HuH-7 (cell line): Measurements from ENCODE around the gene MRPL45.
"Not testable (repeated sequence)": the region's sequence is repeated elsewhere in the genome, so short reads cannot be mapped to it uniquely, and the experiment has no call there.

Source experiments
- DNase-seq: peaks from one replicate; pipeline ENCODE4 v3.0.0; 2011; ENCODE audit warnings: low spot score

Gene MRPL45

DNA sequence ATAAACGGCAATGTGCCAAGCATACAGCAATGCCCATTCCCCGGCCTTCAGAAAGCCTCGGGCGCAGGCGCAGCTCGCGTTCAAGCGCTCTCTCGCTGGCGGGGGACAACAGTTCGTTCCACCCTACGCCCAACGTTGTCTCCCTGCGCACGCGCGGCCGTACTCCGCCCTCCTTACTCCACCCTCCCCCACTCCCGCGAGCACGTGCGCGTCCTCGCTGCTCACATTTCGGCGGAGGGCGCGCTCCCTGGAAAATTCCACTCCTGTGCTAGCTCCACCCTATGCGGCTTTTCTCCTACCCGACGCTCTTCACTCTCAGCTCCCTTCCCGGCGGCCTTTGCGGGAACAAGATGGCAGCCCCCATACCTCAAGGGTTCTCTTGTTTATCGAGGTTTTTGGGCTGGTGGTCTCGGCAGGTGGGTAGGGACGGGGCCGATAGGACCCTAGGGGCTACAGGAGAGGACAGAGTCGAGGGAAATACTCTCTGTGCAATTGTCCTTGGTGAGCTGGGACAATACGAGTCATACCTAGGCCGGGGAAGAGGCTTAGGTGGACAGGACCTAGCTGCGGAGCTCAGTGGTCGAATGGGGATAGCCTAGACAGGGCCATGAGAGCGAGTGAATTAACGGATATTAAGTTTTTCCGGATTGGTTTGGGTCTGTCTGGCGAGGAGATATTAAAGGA lies at the start of gene MRPL45:
Gene MRPL45 (plus strand): TSS at position 335 of the 684 bp plus-strand sequence. CDS start 16 bp downstream, at position 351.
- peak; percentile 75 for DNase-seq

DNA sequence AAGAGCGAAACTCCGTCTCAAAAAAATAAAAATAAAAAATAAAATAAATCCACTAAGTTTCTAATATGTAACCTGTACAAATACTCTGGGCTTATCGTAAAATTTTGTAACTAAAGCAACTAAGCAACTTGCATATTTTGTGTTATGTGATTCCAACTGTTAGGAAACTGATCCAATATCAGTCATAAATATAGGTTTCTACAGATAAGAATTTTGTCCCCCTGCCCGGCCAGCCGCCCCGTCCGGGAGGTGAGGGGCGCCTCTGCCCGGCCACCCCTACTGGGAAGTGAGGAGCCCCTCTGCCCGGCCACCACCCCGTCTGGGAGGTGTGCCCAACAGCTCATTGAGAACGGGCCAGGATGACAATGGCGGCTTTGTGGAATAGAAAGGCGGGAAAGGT lies 43.8 kb upstream of the MRPL45 start:
- not testable (repeated sequence) for DNase-seq

DNA sequence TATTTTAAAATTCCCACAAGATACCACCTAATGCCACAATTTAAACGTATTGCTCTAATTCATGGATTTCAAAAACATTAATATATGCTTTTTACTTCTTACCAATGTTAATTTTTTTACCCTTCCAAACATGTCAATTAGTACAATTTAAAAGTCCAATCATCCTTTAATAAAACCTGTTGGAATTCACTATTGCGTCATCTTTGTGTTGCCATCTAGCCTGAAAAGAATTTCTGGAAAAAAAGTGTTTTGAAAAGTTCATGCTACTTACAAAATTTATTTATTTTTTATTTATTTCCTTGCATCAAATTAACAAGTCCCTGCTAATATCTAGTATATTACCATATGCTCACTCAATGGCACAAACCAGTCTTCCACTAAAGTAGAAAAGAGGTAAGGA lies 42.6 kb upstream of the MRPL45 start:
- DNase-seq = not testable (repeated sequence)

DNA sequence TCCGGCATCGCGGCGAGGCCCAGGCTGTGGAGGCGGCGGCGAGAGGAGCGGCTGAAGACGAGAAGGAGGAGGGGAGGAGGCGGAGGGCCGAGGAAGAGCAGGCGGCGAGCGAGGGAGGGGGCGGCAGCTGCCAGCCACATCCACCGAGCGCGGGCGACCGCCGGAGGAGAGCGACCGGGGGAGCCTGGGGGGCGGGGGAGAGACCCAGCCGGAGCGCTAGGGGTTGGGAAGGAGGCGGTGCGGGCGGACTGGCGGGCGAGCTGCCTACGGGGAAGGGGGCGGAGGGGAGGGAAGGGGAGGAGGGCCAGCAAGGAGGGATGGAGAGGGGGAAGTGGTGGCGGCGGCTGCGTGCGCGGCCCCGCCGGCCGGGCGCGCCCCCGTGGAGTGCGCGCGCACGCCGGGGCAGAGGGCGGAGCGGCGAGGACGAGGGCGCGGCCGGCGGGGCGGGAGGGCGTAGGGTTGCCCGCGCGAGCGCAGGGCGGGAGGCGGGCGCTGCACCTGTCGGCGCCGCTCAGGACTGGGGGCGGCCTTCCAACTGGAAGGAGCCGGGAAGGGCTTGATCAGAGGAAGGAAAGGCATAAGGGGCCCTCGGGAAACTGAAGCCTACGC lies 39.9 kb upstream of the MRPL45 start:
- peak; percentile 80 for DNase-seq

DNA sequence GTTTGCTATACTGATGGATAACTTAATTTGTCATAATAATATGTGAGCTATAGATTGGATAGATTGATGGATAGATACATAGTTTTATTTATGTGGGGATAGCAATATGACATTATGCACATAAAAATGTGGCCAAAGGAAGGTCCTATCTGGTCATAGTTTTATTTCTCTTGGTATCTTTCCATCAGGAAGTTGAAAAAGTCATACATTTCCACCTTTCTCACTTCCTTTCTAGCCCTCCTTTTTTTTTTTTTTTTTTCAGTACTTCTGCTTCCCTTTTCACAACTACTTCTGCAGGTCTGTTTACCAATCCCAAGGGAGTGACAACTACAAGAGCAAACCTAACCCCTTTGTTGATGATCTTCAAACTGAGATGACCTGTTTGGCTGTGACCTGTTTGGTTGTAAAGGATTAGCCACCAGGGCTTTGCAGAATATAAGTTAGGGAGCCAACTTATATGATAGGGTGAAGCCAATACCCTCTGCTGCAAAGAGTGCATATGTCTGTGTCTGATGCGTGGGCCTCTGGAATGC lies 30.9 kb upstream of the MRPL45 start:
- not testable (repeated sequence) for DNase-seq

DNA sequence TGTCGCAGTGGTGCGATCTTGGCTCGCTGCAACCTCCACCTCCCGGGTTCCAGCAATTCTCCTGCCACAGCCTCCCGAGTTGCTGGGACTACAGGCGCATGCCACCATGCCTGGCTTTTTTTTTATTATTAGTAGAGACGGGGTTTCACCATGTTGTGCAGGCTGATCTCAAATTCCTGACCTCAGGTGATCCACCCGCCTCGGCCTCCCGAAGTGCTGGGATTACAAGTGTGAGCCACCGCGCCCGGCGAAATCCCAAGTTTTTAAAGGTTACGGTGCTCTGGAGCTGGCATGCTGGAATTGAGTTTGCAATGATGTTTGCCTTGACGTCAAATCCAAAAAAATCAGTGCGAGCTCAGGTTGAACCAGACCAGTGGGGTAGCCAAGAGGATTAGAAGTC lies 30.4 kb upstream of the MRPL45 start:
- not testable (repeated sequence) for DNase-seq

DNA sequence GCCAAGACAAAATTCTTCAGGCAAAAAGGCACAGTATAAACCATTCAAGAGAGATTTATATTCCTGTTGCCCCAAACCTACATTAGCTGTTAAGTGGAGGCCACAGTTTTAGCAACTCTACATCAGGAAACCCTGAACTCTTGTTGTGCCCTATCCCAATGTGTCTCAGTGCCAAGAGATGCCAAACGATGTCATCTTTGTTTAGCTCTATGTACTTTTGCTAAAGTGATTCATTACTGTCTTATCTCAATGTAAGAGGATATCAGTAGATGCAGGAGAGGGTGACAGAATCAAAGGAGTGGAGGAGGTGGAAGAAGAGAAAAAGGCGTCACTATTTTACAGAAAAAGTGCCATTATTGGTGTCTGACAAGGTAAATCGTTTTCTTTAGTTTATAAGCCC lies 28.8 kb upstream of the MRPL45 start:
- not testable (repeated sequence) for DNase-seq

DNA sequence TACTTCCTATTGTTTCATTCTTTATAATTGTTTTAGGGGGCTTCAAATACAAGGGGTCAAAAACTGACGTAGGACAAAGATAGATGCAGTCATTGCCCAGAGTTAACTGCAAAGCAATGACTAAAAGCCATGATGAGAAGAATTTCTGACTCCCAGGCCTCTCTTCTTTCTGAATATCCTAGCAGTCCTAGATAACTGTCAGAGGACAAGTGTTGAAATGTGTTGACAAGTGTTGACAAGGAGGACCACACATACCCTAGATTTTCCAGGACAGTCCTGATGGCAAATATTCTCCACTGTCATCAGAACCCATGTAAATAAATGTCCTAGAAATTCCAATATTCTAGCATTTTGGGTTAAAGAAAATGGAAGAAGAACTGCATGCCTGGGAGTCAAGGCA lies 27.9 kb upstream of the MRPL45 start:
- not testable (repeated sequence) for DNase-seq

DNA sequence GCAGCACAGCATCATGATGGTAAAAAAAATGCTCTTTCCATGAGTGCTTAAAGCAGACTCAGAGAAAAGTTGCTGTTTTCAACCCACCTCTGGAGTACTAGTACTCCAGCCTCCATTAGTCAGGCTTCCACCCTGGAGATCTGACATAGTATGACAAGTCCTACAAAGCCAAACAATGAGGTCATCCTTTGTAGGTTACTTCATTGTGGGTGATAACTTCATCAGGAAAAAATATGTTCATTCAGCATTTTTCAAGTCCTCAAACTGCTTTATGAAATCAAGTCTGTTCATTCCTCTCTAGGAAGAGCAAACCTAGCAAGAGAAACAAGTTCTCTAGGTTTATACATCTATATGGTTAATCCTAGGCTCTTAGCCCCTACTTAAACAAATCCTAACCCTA lies 27.4 kb upstream of the MRPL45 start:
- not testable (repeated sequence) for DNase-seq

DNA sequence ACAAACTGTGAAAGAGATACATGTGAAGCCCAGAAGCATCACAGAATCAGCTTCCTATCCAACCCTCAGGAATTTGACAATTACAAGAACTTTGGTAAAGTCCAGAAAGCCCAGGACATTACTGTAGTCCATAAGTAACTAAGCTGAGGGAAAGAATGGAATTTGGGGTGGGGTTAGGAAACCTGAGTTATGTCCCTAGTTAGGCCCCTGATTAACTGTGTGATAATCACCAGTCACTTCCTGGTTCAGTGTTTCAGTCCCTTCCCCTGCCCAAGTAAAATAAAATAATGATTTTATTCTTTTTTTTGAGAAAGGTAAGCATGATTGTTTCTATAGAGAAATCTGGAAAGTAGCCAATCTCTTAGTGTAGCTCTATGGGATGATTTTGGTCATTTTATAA lies 11.0 kb upstream of the MRPL45 start:
- DNase-seq = not testable (repeated sequence)

DNA sequence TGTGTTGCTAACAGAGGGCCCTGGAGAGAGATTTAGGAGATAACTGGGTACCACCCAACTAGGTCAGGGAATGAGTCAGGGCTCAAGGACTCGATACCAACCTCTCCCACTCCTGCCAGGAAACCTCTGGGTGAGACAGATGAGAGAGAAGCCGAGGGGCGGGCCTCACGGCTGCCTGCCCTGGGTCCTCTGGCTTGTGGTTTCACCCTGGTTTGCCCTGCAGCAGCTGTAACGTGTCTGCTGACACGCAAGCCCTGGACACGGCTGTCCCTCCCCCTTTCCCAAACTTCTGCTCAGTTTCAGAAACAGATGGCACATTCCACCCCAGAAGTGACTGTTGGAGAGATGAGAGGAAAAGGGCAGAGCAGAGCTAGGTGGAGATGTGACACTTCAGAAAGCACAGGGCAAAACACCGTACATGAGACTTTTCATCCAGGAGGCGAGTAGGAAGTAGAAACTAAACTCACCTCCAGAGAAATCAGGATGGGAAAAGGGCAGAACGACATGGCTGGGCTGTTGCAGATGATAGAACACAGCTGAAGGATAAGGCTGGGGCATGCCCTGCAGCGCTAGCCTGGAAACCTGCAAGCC lies 10.4 kb upstream of the MRPL45 start:
- not testable (repeated sequence) for DNase-seq

DNA sequence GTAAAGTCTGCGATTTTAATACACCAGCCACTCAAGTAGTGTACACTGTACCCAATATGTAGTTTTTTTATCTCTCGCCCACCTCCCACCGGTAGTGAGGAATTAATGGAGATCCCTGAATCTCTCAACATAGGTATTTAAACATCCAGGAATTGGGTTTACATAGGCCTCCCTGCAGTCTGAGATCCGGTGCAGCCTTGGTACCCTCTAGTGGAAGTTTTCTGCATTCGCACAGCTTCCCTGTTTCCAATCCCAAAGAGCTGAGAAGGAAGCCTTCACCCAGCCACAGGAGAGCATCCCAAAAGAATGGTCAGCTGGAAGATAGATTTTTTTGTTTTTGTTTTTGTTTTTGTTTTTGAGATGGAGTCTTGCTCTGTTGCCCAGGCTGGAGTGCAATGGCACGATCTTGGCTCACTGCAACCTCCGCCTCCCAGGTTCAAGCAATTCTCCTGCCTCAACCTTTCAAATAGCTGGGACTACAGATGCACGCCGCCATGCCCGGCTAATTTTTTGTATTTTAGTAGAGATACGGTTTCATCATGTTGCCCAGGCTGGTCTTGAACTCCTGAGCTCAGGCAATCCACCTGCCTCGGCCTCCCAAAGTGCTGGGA lies 8.6 kb upstream of the MRPL45 start:
- DNase-seq = not testable (repeated sequence)

DNA sequence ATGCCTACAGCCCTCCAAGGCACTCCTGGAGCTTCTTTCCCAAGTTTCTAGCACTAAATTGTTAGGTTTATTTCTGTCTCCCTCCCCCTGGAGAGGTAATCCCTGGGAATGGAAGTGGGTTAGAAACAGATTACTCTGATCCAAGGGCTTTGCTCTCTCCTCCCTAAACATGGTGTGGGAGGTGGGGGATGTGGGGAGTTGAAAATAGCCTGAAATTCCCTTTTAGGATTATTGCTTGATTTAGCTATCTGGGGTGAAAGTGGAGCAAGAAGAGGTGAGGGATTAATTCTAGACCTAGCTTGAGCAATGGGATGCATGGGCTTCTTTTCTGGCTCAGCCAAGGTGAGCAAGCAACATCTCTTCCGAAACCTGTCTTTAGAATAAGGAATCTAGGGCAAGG lies 7.2 kb upstream of the MRPL45 start:
- not testable (repeated sequence) for DNase-seq

DNA sequence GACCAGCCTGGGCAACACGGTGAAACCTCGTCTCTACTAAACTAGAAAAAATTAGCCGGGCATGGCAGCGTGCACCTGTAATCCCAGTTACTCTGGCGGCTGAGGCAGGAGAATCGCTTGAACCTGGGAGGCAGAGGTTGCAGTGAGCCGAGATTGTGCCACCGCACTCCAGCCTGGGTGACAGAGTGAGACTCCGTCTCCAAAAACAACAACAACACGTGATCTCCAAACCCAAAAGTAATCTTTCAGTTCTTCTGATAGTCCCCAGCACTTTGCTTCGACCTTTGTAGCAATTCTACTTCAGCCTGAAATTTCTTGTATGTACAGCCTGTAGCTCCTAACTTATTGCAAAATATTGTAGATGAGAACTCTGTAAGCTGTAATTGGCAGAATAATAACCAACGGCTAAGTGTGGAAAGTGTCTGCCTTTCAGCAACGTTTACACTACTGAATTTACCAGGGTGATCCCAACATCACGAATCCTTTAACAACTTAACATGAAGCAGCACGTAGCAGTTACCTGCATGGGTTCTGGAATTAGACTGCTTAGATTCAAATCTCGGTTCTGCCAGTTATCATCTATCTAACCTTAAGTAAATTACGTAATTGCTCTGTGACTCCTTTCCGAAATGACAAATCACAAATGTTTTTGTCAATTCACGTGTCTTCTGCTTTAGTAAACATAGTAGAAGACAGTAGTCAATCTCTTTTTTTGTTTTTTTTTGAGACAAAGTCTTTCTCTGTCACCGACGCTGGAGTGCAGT lies 1.2 kb upstream of the MRPL45 start:
- not testable (repeated sequence) for DNase-seq

DNA sequence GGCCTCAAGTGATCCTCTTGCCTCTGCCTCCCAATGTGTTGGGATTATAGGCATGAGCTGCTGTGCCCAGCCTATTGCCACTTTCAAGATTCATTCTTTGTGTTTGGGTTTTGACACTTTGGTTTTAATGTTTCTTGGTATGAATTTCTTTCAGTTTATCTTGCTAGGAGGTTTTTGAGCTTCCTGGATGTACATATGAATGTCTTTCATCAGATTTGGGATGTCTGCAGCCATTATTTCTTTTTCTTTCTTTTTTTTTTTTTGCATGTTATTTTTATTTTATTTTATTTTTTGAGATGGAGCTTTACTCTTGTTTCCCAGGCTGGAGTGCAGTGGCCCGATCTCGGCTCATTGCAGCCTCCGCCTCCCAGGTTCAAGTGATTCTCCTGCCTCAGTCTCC lies 18.5 kb downstream of the MRPL45 start:
- no peak for DNase-seq

DNA sequence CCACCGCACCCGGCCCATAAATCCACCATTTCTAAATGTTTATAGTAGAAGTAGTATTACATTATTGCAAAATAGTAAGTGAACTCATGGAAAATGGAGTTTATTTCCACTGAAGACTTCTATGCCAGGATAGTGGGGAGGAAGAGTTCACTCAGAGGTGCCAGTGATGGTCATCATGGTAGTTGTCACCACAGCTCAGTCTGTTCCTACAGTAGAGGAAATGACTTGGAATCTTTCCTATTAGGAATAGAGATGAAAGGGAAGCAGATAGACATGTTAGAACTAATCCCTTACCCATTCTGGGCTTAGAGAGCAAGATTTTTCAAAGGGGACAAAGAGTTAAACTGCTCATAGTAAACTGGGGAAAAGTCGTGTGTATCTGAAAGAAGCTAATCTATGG lies 20.1 kb downstream of the MRPL45 start:
- DNase-seq = no peak

DNA sequence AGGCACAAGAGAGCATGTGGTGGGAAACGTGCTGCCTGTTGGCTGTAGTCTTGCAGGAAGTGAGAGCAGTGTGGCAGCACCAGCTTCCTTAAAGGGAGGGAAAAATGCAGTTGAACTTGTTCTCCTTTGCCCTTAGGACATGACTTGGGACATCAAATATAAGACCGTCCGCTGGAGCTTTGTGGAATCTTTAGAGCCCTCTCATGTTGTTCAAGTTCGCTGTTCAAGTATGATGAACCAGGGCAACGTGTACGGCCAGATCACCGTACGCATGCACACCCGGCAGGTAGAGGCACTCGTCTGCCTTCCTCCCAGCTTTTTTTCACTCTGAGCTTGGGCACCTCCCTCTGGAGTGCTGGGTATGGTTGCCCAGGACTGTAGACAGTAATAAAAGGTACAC lies 23.5 kb downstream of the MRPL45 start:
- DNase-seq = no peak

DNA sequence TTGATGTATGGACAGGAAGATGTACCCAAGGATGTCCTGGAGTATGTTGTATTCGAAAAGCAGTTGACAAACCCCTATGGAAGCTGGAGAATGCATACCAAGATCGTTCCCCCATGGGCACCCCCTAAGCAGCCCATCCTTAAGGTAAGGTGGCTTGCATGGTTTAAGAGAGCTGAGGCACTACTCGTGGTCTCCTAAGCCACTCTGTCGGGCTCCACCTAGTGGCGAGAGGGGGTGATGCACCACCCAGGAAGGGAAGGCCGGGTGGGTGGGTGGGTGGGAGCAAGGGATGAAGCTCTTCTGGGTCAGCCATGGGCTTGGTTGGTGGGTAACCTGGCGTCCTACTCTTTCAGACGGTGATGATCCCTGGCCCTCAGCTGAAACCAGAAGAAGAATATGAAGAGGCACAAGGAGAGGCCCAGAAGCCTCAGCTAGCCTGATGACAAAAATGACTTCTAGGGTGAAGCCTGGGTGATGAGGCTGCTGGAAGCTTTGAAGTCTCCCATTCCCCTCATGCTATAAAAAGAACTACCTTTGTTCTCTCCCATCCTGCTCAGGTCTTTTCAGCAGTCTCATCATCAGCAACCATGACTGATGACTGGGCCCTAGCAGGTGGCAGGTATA lies 25.3 kb downstream of the MRPL45 start:
- peak; percentile 74 for DNase-seq

DNA sequence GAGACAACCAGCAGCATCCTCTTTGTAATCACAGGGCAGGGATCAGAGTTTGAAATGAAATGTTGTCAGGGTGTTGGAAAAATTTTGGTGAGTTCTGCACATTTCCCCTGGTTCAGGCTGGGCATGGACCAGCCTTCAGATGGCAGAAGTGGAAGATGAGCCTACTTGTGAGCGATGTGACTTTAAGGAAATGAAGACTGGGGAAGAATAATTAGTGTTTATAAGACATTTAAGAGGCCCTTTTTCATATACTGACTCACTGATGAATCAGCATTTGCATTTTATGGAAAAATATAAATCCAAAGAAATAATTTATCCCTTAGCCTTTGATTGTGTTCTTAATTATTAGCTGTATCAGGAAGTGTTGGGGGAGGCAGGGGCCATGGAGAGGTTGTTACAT lies 25.9 kb downstream of the MRPL45 start:
- DNase-seq = no peak

DNA sequence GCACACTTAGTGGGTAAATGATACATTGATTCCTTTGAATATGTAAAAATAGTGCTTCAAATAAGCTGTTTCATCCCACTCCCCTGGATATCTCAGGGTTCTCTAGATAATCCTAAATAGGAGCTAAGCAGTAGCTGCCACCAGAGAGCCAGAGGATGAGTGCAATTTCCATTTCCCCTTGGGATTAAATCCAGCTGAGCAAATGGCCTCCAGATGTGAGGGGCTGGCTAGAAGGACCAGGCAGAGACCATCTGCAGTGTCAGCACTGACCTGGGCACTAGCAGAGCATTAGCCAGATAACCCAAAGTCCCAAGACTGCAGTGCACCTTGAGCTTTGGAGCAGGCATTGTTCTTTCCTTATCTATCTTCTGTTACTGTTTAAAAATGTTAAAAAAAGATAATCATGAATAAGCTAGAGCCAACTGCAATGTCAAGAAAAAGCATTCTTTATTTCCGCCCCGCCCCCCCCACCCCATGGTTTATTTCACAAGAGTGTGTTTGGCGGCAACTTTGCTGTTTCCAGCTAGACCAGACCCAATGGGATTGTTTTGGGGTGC lies 27.3 kb downstream of the MRPL45 start:
- DNase-seq = no peak

DNA sequence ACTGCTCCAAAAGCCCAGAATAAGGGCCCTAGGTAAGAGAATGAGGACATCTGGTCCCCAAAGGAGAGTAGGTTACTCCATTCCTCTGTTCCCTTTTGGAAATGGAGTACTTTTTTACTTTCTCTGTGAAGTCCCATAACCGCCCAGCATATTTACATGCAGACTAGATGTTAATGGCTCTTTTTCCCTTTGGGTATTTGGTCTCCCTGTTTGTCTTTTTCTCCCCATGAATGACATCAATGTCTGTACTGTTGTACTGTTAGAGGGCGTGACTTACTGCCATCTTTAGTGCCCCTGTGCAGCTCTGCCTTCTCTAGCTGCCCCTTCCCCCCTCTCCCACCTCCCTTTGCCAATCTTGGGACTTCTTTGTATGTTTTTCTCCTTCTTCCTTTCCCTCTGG lies 27.8 kb downstream of the MRPL45 start:
- DNase-seq = no peak
